ENCODE data around the gene ALDH1L1.

Gene ALDH1L1

GRCh38 chr3:126153695-126154360 is 26.6 kb downstream of the ALDH1L1 start:
- DNase-seq: no peak

- no peak for DNase-seq
Measured at GRCh38 chr3:126152901-126153694, 27.3 kb downstream of the ALDH1L1 start.

- DNase-seq: no peak
Measured at GRCh38 chr3:126152458-126152857, 27.9 kb downstream of the ALDH1L1 start.

DNA sequence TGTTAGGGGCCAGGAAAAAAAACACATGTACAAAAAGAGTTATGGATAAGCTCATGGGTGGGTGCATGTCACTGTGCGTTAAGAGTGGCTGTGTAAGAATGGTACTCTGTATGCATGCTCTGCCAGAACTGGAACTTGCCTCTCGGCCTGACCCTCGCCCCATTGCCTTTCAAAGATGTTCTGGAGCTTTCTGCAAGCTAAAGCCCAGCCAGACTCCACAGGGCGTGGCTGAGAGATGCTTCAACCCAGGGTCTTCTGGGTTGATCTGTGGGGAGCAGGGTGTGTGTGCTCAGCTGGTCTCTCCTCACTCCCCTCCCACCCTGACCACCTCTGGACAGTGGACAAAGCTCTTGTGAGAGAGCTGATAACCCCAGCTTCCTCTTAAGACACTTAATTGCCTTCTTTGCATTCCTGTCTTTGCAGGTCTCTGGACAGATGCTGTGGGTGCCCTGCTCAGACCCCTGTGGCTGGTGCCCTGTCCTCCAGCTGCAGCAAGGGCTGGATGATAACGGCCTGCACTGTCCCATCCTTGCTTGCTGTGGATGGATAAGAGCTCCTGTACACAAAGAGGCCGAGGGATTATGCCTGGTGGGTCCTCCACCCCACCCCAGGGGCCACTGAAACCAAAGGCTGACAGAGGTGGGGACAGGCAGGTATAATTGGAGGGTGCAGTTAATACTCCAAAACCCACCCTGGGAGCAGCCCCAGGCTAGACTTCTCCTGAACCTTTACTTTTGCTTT is 28.7 kb downstream of the ALDH1L1 start:
- DNase-seq: no peak

DNA sequence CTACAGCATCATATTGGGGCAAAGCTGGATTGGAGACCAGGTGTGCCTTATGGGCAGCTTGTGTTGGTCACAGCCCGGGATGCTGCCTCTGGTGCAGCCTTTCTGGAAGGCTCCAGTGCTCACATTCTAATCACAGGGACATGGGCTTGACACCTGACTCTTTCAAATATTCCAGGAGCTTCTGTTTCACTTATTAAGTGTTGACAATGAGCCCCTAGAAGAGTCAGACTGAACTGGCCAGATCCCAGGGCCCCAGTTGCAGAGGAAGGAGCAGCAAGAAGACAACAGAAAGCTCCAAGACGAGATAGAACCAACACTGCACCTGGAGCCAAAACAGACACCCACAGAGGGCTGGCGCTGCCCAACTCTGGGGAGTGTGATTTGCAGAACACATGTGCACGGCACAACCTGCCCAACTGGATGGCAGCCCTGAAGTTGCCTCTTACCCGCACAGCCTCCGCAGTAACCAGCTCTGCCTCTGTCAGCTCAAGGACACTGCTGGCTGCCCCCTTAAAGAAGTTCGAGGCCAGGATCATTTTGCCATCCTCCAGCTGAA is 30.3 kb downstream of the ALDH1L1 start:
- no peak for DNase-seq

DNA sequence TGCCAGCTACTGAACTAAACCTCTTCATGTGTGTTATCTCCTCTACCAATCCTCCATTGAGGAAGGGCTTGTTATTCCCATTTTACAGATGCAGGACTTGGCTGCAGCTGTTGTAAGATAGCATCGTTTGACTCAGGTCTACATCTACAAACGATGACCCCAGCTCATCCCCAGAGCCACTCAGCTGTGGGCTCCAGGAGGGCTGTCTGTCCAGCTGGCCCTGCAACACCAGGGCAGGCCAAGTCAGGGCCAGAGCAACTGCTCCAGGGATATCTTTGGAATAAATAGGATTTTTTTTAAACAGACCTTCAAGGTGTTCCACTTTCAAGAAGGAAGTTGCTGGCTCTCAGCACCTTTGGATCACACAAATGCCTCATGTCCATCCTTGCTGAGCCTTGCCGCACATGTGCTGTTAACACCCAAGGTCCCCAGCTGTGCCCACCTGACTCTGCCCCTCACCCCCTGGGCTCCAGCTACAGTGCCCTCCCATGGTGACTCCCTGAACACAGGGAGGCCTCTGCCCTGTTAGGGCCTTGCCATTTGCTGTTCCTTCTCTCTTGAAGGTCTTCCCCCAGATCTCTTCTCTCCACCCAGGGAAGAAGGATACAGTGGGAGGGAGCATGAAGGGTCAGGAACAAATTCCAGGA is 31.0 kb downstream of the ALDH1L1 start:
- DNase-seq: no peak

GRCh38 chr3:126147932-126148683 is 32.3 kb downstream of the ALDH1L1 start:
- DNase-seq: no peak

DNA sequence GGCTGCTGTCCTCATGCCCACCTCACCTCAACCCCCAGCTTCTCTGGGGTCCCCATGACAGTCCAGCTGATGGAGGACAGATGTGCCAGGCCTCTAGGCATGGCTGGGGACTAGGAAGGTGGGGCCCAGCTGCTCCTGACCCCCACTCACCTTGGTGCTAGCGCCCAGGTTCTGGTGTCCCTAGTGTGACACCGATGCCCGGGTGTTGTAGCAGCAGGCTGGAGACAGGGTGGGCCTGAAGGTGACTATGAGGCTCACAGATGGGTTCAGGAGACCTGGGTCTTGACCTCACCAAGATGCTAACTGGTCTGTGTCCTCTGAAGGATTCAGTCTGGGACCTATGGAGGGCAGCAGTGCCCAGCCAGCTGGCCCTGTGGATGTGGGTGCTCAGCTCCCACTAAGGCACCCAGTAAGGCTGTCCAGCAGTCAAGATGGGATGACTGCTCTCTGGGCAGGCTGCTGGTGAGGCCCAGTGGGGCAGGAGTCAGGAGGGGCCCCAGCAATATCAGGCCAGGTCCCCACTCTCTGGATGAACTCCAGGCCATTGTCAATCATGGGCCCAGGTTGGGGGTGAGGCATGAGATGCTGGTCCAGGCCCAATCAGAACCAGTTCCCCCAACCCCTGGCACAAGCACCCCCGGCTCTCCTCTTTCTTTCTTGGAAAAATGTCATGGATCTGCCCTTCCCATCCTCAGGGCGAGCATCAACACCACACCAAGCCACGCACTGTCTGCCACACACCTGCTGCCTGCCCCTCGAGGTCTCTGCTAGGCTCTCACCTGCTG is 33.0 kb downstream of the ALDH1L1 start:
- DNase-seq: no peak

DNA sequence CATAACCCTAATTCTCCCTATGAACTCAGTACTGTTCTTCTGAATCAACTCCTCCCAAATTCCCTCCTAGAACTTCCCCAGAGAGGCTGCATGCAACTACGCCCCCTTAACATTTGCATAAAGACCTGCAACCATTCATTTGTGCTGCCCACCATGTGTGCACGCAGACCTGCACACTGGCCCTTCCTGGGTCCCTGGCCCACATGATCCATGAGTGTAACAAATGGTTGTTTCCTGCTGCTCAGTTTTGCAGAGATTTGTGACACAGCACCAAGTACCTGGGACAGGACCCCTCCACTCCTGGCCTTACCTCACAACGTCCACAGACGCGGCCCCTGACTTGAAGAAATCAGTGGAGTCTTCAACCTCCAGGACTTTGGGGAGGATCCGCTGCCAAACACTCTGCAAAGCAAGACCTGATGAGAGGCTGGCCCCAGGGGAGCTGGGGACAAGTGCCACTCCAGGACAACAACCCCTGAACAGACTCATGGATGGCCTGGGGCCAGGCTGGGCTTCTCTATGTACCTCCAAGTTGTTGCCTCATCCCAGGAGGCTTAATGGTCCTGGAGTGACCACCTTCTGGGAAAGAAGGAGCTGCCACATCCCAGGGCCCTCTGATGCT is 33.8 kb downstream of the ALDH1L1 start:
- no peak for DNase-seq

DNA sequence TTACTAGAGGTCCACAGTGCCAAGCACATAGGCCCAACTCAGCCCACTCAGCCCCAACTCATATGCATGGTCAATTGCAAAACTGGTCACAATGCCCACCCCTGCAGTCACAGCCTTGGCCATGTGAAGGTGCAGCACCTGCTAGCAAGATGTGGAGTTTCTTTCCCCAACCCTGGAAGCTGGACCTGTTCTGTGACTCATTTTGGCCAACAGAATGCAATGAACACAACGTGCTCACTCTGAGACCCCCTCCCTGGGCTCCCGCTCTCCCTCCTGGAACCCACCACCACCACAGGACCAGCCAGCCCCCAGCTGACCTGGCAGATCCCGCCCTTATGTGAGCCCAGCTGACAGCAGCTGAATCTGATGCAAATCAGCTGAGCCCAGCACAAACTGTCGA is 34.4 kb downstream of the ALDH1L1 start:
- DNase-seq: no peak

- DNase-seq: no peak
Measured at GRCh38 chr3:126142652-126143051, 37.7 kb downstream of the ALDH1L1 start.

DNA sequence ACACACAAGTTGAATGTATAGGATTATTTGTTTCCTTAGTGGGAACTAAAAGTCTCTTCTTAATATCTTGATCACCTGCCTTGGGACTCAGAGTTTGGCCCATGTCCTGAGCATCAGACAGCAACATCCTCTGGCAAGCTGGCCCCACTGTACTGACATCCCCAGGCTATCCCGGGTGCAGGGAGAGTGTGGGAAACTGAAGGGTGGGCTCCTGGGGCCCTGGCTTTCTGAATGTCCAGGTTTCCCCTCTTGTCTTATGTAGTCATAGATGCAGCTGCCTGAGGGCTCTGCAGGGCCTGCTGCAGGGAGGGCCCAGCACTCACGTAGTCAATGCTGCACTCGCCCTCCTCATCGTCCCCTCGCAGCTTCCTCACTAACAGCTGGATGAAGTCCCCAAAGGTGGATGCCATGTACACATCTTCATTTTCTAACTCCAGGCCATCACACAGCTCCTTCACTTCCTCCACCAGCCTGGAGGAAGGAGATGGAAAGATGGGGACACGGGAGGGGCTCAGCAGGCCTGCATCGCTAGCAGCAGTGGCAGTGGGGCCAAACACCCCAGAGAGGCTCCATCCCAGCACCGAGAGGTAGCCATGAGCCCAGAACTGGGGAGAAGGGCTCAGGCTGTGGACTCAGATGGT is 42.8 kb downstream of the ALDH1L1 start:
- no peak for DNase-seq

DNA sequence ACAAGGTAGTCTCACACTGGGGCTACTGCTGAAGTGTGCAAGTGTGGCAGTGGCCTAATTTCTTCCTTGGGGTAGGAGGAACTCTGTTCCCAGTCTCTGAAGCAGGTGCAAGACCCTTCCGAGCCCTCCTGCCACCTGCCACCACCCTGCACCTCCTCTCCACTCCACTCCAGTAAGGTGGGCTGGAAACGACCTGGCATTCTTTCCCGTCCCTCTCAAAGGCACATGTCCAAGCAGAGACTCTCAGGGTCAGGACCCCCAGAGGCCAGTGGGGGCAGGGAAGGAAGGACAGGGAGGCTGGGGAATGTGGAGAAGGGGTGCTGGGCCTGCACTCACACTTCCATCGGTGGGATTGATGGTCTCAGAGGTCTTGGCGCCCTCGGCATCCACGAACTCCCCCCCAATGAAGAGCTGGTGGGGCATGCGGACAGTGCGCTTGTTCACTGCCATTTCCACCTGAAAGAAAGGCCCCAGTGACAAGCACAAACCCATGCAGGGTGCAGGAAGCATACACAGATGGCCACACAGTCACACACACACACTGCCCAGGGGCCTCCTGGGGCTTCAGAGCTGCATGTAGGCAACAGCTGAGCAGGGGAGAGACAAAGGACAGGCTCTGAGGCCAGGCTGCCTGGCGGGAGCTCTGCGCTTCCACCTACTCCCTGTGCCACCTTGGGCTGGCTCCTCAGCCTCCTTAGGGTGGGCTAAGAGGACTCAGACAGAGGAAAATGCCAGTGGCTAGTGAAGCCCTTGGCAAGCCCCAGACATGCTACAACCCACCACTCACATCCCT is 43.8 kb downstream of the ALDH1L1 start:
- no peak for DNase-seq

GRCh38 chr3:126135406-126136076 is 44.8 kb downstream of the ALDH1L1 start:
- DNase-seq: no peak

DNA sequence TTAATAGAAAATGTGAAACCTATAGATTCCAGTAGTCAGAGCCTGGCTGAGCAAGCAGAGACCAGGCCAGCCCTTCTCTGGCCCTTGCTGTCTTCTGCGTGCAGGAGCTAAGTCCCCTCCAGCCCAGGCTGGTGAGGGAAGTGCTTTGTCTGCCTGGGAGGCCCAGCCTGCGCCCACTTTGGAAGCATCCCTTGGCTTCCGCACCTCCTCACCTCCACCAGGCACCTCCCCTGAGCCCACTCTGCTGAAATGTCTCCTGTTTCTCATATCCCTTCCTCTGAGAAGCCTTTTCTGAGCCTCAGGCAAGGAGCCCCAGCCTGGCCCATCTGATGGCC is 45.3 kb downstream of the ALDH1L1 start:
- DNase-seq: no peak

DNA sequence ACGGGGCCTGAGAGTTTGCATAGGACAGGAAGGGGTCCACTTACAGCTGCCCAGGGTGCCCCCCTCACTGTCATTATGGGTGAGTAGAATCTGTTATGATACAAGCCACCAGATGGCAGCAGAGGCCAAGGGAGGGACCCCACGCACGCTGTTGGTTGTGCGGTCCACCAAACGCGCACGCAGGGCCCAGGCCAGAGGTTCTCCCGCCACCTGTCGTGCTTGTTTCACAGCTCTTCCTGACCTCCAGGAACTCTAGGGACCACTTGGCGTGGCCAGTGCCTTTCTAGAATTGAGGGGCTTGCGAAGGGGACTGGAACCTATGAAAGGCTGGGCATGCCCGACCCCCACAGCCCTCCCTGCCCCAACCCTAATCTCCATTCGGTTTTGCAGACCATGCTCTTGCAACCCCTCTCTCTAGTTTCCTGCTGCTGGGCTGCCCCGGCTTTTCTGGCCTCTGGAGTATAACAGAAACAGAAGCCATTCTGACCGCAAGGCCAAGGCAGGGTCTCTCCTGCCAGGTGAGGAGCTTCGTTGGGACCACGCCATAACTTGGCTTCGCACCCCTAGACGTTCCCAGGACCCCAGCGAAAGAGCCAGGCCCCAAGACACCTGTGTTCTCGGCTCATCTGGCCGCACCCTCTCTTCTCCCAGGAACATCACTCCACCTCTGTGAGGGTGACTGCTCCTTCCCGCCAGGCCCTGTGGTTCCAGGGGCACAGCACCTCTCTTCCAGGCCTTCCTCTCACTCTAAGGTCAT is 46.0 kb downstream of the ALDH1L1 start:
- DNase-seq: peak; percentile 1

DNA sequence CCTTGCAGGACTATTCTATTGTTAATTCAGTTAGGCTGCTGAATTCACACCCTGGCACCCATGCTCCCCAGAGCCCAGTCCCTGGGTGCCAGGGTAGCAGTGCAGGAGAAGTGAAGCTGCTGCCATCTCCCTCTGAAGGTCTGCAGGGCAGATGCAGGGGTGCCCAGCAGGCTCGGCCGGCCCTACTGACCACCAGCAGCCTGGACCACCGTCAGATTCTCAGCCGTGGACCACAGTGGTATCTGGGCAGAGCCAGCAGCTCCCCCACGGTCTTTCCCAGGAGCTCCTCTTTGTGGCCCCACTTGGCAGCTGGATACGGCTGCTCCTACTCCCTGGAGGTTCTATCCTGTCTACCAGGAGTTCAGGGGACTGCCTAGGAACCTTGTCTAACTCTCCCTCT is 46.8 kb downstream of the ALDH1L1 start:
- no peak for DNase-seq
